Measurements from ENCODE around the gene TMPRSS11A.

TMPRSS11A gene

GRCh38 chr4:67963356-67963755, at the start of gene TMPRSS11A:
TMPRSS11A (minus strand) TSS chr4:67963493; CDS start chr4:67963393, 100 bp downstream.
- DNase-seq (ENCODE audit: low read depth), result no peak

- DNase-seq (ENCODE audit: low read depth), result no peak
Measured at GRCh38 chr4:68011684-68012083, 48.4 kb upstream of the TMPRSS11A start.

- no peak for DNase-seq (ENCODE audit: low read depth)
Measured at GRCh38 chr4:68002906-68003305, 39.6 kb upstream of the TMPRSS11A start.

- DNase-seq (ENCODE audit: low read depth), result no peak
Measured at GRCh38 chr4:67996127-67996526, 32.8 kb upstream of the TMPRSS11A start.

GRCh38 chr4:67988991-67989390, 25.7 kb upstream of the TMPRSS11A start:
- no peak for DNase-seq (ENCODE audit: low read depth)

GRCh38 chr4:67983333-67983732, 20.0 kb upstream of the TMPRSS11A start:
- no peak for DNase-seq (ENCODE audit: low read depth)

- DNase-seq (ENCODE audit: low read depth), result no peak
Measured at GRCh38 chr4:67980512-67980911, 17.2 kb upstream of the TMPRSS11A start.

- no peak for DNase-seq (ENCODE audit: low read depth)
Measured at GRCh38 chr4:67973608-67974007, 10.3 kb upstream of the TMPRSS11A start.

- DNase-seq (ENCODE audit: low read depth), result no peak
Measured at GRCh38 chr4:67954890-67955289, 8.4 kb downstream of the TMPRSS11A start.

- no peak for DNase-seq (ENCODE audit: low read depth)
Measured at GRCh38 chr4:67941074-67941473, 22.2 kb downstream of the TMPRSS11A start.

- DNase-seq (ENCODE audit: low read depth), result no peak
Measured at GRCh38 chr4:67940506-67940905, 22.8 kb downstream of the TMPRSS11A start.

GRCh38 chr4:67939195-67939594, 24.1 kb downstream of the TMPRSS11A start:
- no peak for DNase-seq (ENCODE audit: low read depth)

GRCh38 chr4:67935888-67936287, 27.4 kb downstream of the TMPRSS11A start:
- DNase-seq (ENCODE audit: low read depth), result no peak

GRCh38 chr4:67934628-67935027, 28.7 kb downstream of the TMPRSS11A start:
- no peak for DNase-seq (ENCODE audit: low read depth)

- no peak for DNase-seq (ENCODE audit: low read depth)
Measured at GRCh38 chr4:67933755-67934154, 29.5 kb downstream of the TMPRSS11A start.

GRCh38 chr4:67933038-67933437, 30.3 kb downstream of the TMPRSS11A start:
- DNase-seq (ENCODE audit: low read depth), result no peak

- no peak for DNase-seq (ENCODE audit: low read depth)
Measured at GRCh38 chr4:67931256-67931655, 32.0 kb downstream of the TMPRSS11A start.

GRCh38 chr4:67929426-67929825, 33.9 kb downstream of the TMPRSS11A start:
- DNase-seq (ENCODE audit: low read depth), result no peak

GRCh38 chr4:67928546-67928945, 34.7 kb downstream of the TMPRSS11A start:
- no peak for DNase-seq (ENCODE audit: low read depth)

- no peak for DNase-seq (ENCODE audit: low read depth)
Measured at GRCh38 chr4:67927251-67927650, 36.0 kb downstream of the TMPRSS11A start.

GRCh38 chr4:67926485-67926884, 36.8 kb downstream of the TMPRSS11A start:
- DNase-seq (ENCODE audit: low read depth), result no peak

- no peak for DNase-seq (ENCODE audit: low read depth)
Measured at GRCh38 chr4:67922697-67923096, 40.6 kb downstream of the TMPRSS11A start.

GRCh38 chr4:67918428-67918827, 44.9 kb downstream of the TMPRSS11A start:
- DNase-seq (ENCODE audit: low read depth), result no peak

- no peak for DNase-seq (ENCODE audit: low read depth)
Measured at GRCh38 chr4:67915400-67915966, 47.8 kb downstream of the TMPRSS11A start.

GRCh38 chr4:67912080-67912479, 51.2 kb downstream of the TMPRSS11A start:
- no peak for DNase-seq (ENCODE audit: low read depth)

All from T-helper 22 cell (primary cell).